Activated B cell treated with CpG ODN at 0.5 μM for 24 hours (primary cell): ENCODE data around the gene PSMB8. TPM values are rescaled to one million over a fixed set of nuclear protein-coding genes. Genes with fewer than 3 reads are reported as not detected.

Source experiments
- ATAC-seq: fragments of 200-7000 bp; cut with Tn5 transposase; one replicate; pipeline ENCODE4 v1.10.0; 2021; ENCODE audit warnings: low read depth, mild to moderate bottlenecking, moderate library complexity
- CTCF ChIA-PET: fragments of 350-600 bp; sonication (Branson Sonifier 250); formaldehyde crosslinking; loops from one replicate; lab custom pipeline; 2021; ENCODE audit warnings: antibody characterized with exemption; lab: Charles Lee
- POLR2A ChIA-PET: fragments of 350-600 bp; sonication (Branson Sonifier 250); formaldehyde crosslinking; loops from one replicate; lab custom pipeline; 2021; ENCODE audit warnings: antibody characterized with exemption; lab: Charles Lee
- DNase-seq: peaks from one replicate; pipeline ENCODE4 v3.0.0; 2022
- H3K27ac Mint-ChIP-seq: one replicate; pipeline ENCODE4 v1.8.0; 2020; ENCODE audit warnings: mixed read lengths
- H3K27me3 Mint-ChIP-seq: one replicate; pipeline ENCODE4 v1.8.0; 2021; ENCODE audit warnings: mixed read lengths
- H3K36me3 Mint-ChIP-seq: one replicate; pipeline ENCODE4 v1.8.0; 2021; ENCODE audit warnings: low read depth, mixed read lengths
- H3K4me1 Mint-ChIP-seq: one replicate; pipeline ENCODE4 v1.8.0; 2021; ENCODE audit warnings: mixed read lengths
- H3K4me3 Mint-ChIP-seq: one replicate; pipeline ENCODE4 v1.8.0; 2020; ENCODE audit warnings: mild to moderate bottlenecking, mixed read lengths
- H3K9me3 Mint-ChIP-seq: one replicate; pipeline ENCODE4 v1.8.0; 2020; ENCODE audit warnings: mixed read lengths
- intact Hi-C: fragments of 100-400 bp; cut with micrococcal nuclease; formaldehyde crosslinking; loops from one replicate; pipeline ENCODE4 v1.15.1; 2024
- total RNA-seq: library from RNA; stranded (reverse); gene quantifications from 2 replicates; pipeline ENCODE4 v1.2.3, GENCODE V29; 2022
- TF ChIP-seq, protein P1 (sequence below): fragments of 200-600 bp; IDR thresholded peaks from one replicate; pipeline ENCODE4 v1.8.0; 2022; ENCODE audit warnings: antibody characterized with exemption, mild to moderate bottlenecking

PSMB8 gene
- total RNA-seq, 1 donor from 2014 or later, result 182 TPM

DNA sequence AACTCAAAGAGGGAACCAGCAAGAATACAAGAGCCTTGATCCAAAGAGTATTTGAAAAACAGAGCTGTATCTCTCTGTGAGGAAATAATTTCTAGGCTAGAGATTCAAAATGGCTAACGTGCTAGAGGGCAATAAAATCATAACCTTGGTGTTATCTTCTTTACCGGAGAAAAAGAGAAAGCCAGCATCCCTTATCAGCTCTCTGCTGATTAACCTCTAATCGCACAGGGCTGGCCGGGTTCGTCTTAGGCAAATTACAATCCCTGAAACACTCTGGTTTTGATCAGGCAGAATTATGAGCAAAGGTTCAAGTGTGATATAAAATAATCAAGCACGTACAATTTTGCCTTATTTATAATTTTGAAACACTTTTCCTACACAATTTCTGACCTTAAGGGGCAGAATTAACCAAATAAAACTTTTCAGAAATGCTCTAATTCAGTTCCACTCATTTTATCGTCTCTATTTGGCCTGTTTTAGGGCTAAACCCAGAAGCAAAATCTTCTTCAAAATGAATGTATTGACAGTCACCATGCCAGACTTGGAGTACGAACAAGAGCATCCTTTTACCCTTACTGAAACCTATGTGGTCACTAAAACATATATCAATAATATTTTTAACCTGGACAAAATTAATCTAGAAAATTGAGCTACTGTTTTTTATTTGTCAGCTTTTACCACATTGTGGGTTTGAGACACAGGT, 23.9 kb upstream of the PSMB8 start:
- H3K4me1 Mint-ChIP-seq, result peaks cover 40% of the 10 kb centered on the region
- ChIA-PET POLR2A (interaction anchor here (0.6 to 5.9 kb wide), 27 partner anchors 10 to 677 kb away, joined by 3 to 240 read pairs (median 5); partner anchors contain the start of genes HLA-DMA, HLA-DQA1, HLA-DQB1 and PBX2), CTCF (interaction anchor here (0.6 to 6.2 kb wide), 63 partner anchors 8 to 750 kb away, joined by 3 to 198 read pairs (median 4); partner anchors contain the start of genes ATF6B, HLA-DMA, HLA-DOB and HLA-DQB1)
- peak; percentile 15 for ATAC-seq
- H3K36me3 Mint-ChIP-seq, result peaks cover 10% of the 10 kb centered on the region
- peaks cover 3% of the 10 kb centered on the region for H3K9me3 Mint-ChIP-seq
- DNase-seq, result no peak
- intact Hi-C loops, result loop anchor here (1.0 to 10.0 kb wide), 8 partner anchors 13 to 623 kb away; partner anchors contain the start of genes HLA-DQB1, PSMB9 and TAP2
- TF ChIP-seq, protein P1, sequence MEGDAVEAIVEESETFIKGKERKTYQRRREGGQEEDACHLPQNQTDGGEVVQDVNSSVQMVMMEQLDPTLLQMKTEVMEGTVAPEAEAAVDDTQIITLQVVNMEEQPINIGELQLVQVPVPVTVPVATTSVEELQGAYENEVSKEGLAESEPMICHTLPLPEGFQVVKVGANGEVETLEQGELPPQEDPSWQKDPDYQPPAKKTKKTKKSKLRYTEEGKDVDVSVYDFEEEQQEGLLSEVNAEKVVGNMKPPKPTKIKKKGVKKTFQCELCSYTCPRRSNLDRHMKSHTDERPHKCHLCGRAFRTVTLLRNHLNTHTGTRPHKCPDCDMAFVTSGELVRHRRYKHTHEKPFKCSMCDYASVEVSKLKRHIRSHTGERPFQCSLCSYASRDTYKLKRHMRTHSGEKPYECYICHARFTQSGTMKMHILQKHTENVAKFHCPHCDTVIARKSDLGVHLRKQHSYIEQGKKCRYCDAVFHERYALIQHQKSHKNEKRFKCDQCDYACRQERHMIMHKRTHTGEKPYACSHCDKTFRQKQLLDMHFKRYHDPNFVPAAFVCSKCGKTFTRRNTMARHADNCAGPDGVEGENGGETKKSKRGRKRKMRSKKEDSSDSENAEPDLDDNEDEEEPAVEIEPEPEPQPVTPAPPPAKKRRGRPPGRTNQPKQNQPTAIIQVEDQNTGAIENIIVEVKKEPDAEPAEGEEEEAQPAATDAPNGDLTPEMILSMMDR, result no peak
- no peaks in the 10 kb centered on the region for H3K27me3 Mint-ChIP-seq
- H3K27ac Mint-ChIP-seq, result peak overlapping the region; percentile 88
- peak overlapping the region; percentile 57 for H3K4me3 Mint-ChIP-seq

DNA sequence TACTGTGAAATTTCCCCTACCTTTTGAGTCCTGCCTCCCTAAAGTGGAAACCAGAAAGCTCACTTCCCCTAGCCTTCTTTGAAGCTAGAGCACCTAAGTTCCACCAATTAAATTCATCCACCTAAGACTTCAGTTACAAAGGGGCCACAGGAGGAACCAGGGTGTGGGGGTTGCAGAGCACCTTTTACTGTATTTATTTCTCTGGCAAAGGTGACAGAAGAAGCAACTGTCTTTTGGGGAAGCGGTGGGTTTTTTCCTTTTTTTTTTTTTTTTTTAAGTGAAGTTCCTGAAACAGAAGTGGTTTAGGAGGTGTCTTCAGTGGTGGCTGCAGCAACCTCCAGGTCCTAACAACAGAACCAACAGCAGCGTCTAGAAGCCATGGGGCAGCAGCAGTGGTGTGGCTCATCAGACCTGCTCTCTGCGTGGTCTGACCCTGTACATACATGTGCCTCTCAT, 23.2 kb upstream of the PSMB8 start:
- TF ChIP-seq, protein P1, result no peak
- peak overlapping the region; percentile 57 for H3K4me3 Mint-ChIP-seq

DNA sequence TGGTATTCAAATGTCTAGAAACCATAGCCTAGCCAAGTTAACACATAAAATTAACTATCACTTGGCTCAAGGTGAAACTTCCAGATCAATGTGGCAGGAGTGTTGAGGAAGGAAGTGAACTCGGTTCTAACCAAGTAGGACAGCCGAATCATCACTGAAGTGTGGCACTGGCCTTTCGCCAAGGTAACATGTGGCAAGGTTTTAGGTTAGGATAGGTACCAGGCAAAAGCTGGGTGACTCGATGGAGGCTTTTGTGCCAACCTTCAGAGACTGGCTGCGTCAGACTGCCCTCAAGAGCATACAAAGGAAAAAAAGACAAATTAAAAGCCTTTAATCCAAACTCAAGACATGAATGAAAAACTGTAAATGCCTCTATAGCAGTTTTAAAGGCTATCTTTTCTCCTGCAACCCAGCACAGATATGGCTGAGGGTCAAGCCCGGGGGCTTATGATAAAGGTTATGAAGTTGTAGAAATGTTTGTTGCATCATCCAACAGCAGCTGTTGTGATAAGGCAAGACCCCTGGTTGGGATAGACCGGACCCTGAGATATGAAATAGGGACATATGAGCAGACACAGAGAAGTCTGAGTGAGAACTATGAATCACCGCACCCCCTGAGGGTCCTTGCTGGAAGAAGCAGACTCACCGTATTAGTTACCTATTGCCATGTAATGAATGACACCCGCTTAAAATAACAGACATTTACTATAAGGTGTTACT, 22.0 kb upstream of the PSMB8 start:
- POLR2A ChIA-PET, result interaction anchor here (0.7 to 4.0 kb wide), 3 partner anchors 12 to 105 kb away, joined by 3 to 36 read pairs (median 34); partner anchors contain the start of genes PSMB9, TAP1 and TAP2
- no peak overlapping the region for H3K4me3 Mint-ChIP-seq
- peaks cover 19% of the 10 kb centered on the region for H3K36me3 Mint-ChIP-seq
- intact Hi-C loops, result loop anchor here (5.0 to 10.0 kb wide), 3 partner anchors 199 to 621 kb away; partner anchors contain the start of gene HLA-DQB1
- no peaks in the 10 kb centered on the region for H3K9me3 Mint-ChIP-seq
- TF ChIP-seq, protein P1, result no peak
- CTCF ChIA-PET, result interaction anchor here (1.5 to 6.2 kb wide), 3 partner anchors 26 to 79 kb away, joined by 3 to 198 read pairs (median 38); partner anchors contain the start of gene TAP2
- H3K4me1 Mint-ChIP-seq, result peaks cover 44% of the 10 kb centered on the region
- H3K27ac Mint-ChIP-seq, result peak overlapping the region; percentile 88
- H3K27me3 Mint-ChIP-seq, result no peaks in the 10 kb centered on the region
- ATAC-seq (no peak), DNase-seq (no peak)

More for the DNA sequence above, 23.2 kb upstream of the PSMB8 start:
- CTCF ChIA-PET, result interaction anchor here (0.8 to 6.2 kb wide), 26 partner anchors 8 to 749 kb away, joined by 3 to 198 read pairs (median 8); partner anchors contain the start of genes HLA-DMA, PSMB8, PSMB9 and TAP1
- POLR2A ChIA-PET, result interaction anchor here (0.6 to 5.9 kb wide), 19 partner anchors 9 to 677 kb away, joined by 3 to 240 read pairs (median 6); partner anchors contain the start of genes HLA-DMA, HLA-DQB1, PBX2 and PSMB8
- intact Hi-C loops, result loop anchor here (1.0 to 10.0 kb wide), 4 partner anchors 13 to 622 kb away; partner anchors contain the start of genes HLA-DQB1 and PSMB9
- peaks cover 40% of the 10 kb centered on the region for H3K4me1 Mint-ChIP-seq
- H3K27me3 Mint-ChIP-seq, result no peaks in the 10 kb centered on the region
- H3K9me3 Mint-ChIP-seq, result no peaks in the 10 kb centered on the region
- H3K36me3 Mint-ChIP-seq, result peaks cover 11% of the 10 kb centered on the region
- no peak for DNase-seq
- ATAC-seq, result peak; percentile 68
- peak overlapping the region; percentile 88 for H3K27ac Mint-ChIP-seq

DNA sequence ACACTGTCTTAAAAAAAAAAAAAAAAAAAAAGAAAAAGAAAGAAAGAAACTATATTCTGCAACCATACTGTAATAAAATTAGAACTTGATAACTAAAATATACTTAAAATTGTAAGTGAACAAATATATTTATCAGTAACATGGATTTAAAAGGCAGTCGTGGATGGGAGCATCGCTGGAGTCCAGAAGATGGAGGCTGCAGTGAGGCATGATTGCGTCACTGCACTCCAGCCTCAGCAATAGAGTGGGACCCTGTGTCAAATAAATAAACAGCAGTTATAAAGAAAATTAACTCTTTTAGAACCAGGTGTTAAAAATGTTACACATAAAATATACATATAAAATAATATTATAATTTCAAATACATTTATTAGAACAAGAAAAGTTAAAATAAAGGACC, 18.9 kb upstream of the PSMB8 start:
- Mint-ChIP-seq H3K36me3 (peaks cover 48% of the 10 kb centered on the region), H3K4me1 (peaks cover 62% of the 10 kb centered on the region), H3K4me3 (no peak overlapping the region), H3K27me3 (no peaks in the 10 kb centered on the region), H3K9me3 (no peaks in the 10 kb centered on the region), H3K27ac (no peak overlapping the region)
- no peak for DNase-seq
- ChIA-PET CTCF (interaction anchor here (2.1 kb wide), 1 partner anchor 24 kb away, joined by 14 read pairs; the partner anchor contains the start of gene TAP2), POLR2A (interaction anchor here (0.6 to 12.3 kb wide), 3 partner anchors 8 to 20 kb away, joined by 5 to 904 read pairs (median 36); partner anchors contain the start of genes PSMB8, PSMB9, TAP1 and TAP2)
- no peak for ATAC-seq
- TF ChIP-seq, protein P1, result no peak
- intact Hi-C loops, result loop anchor here (10.0 kb wide), 1 partner anchor 618 kb away; no protein-coding TSS in a partner anchor
